H9 (cell line): Measurements from ENCODE around the gene RAB3C. TPM values are rescaled to one million over a fixed set of nuclear protein-coding genes. Genes with fewer than 3 reads are reported as not detected.

ENCODE experiments used
- DNase-seq: peaks from one replicate; pipeline ENCODE4 v3.0.0-alpha.2; 2017
- H2AFZ ChIP-seq: one replicate; pipeline ENCODE4 v1.6.1; 2013; ENCODE audit warnings: mild to moderate bottlenecking, low read length, control low read depth, moderate library complexity
- H2AK5ac ChIP-seq: 2 replicates; pipeline ENCODE4 v1.6.1; 2013; ENCODE audit warnings: low read length, control low read depth, mixed read lengths; ENCODE audit not compliant: insufficient read length
- H2BK120ac ChIP-seq: one replicate; pipeline ENCODE4 v1.6.1; 2013; ENCODE audit warnings: low read depth, mild to moderate bottlenecking, low read length, control low read depth, inconsistent platforms; ENCODE audit not compliant: poor library complexity, severe bottlenecking
- H2BK12ac ChIP-seq: 2 replicates; pipeline ENCODE4 v1.6.1; 2013; ENCODE audit warnings: low read length, control low read depth, mixed read lengths, low read depth; ENCODE audit not compliant: insufficient read length
- H2BK15ac ChIP-seq: 2 replicates; pipeline ENCODE4 v1.6.1; 2013; ENCODE audit warnings: low read depth, low read length, control low read depth
- H2BK20ac ChIP-seq: one replicate; pipeline ENCODE4 v1.6.1; 2013; ENCODE audit warnings: low read depth, mild to moderate bottlenecking, low read length, control low read depth, inconsistent platforms; ENCODE audit not compliant: poor library complexity, severe bottlenecking
- H2BK5ac ChIP-seq: 2 replicates; pipeline ENCODE4 v1.6.1; 2013; ENCODE audit warnings: low read length, control low read depth, mixed read lengths; ENCODE audit not compliant: insufficient read length
- H3K14ac ChIP-seq: 2 replicates; pipeline ENCODE4 v1.6.1; 2013; ENCODE audit warnings: low read length, control low read depth; ENCODE audit not compliant: insufficient read depth
- H3K18ac ChIP-seq: 2 replicates; pipeline ENCODE4 v1.6.1; 2013; ENCODE audit warnings: low read depth, mild to moderate bottlenecking, mixed read lengths, low read length, control low read depth; ENCODE audit not compliant: insufficient read length
- H3K23ac ChIP-seq: 2 replicates; pipeline ENCODE4 v1.6.1; 2013; ENCODE audit warnings: low read length, control low read depth, mixed read lengths, low read depth; ENCODE audit not compliant: insufficient read length
- H3K23me2 ChIP-seq: 2 replicates; pipeline ENCODE4 v1.6.1; 2013; ENCODE audit warnings: low read depth, mild to moderate bottlenecking, mixed read lengths, low read length, control low read depth; ENCODE audit not compliant: insufficient read length, poor library complexity, severe bottlenecking
- H3K27ac ChIP-seq: 2 replicates; pipeline ENCODE4 v1.5.1; 2013; ENCODE audit warnings: low read length, control low read depth, mixed read lengths, low read depth; ENCODE audit not compliant: insufficient read length
- H3K27me3 ChIP-seq: 2 replicates; pipeline ENCODE4 v1.6.1; 2013; ENCODE audit warnings: low read length, control low read depth, inconsistent platforms; ENCODE audit not compliant: insufficient read depth
- H3K4ac ChIP-seq: 2 replicates; pipeline ENCODE4 v1.6.1; 2013; ENCODE audit warnings: low read depth, mild to moderate bottlenecking, control low read depth, inconsistent platforms, low read length, moderate library complexity
- H3K4me1 ChIP-seq: 2 replicates; pipeline ENCODE4 v1.6.1; 2013; ENCODE audit warnings: low read length, control low read depth, inconsistent platforms; ENCODE audit not compliant: insufficient read depth
- H3K4me2 ChIP-seq: 2 replicates; pipeline ENCODE4 v1.6.1; 2013; ENCODE audit warnings: low read length, control low read depth, mixed read lengths; ENCODE audit not compliant: insufficient read length, insufficient read depth
- H3K56ac ChIP-seq: 2 replicates; pipeline ENCODE4 v1.6.1; 2013; ENCODE audit warnings: low read depth, mild to moderate bottlenecking, mixed read lengths, low read length, control low read depth; ENCODE audit not compliant: insufficient read length
- H3K79me1 ChIP-seq: 2 replicates; pipeline ENCODE4 v1.6.1; 2013; ENCODE audit warnings: low read depth, mild to moderate bottlenecking, moderate library complexity, low read length, control low read depth, inconsistent platforms; ENCODE audit not compliant: insufficient read depth, poor library complexity, severe bottlenecking
- H3K79me2 ChIP-seq: 2 replicates; pipeline ENCODE4 v1.6.1; 2013; ENCODE audit warnings: low read length, control low read depth, inconsistent platforms; ENCODE audit not compliant: insufficient read depth
- H3K9ac ChIP-seq: 2 replicates; pipeline ENCODE4 v1.6.1; 2013; ENCODE audit warnings: low read length, control low read depth, mixed read lengths; ENCODE audit not compliant: insufficient read length; ENCODE audit errors: extremely low read depth
- H3K9me3 ChIP-seq: one replicate; pipeline ENCODE4 v1.6.1; 2013; ENCODE audit warnings: low read depth, low read length, inconsistent platforms; ENCODE audit not compliant: control insufficient read depth
- H3T11ph ChIP-seq: one replicate; pipeline ENCODE4 v1.6.1; 2013; ENCODE audit warnings: mild to moderate bottlenecking, low read length, control low read depth, inconsistent platforms
- H4K20me1 ChIP-seq: one replicate; pipeline ENCODE4 v1.6.1; 2013; ENCODE audit not compliant: control insufficient read depth, insufficient read length, insufficient read depth
- H4K5ac ChIP-seq: 2 replicates; pipeline ENCODE4 v1.6.1; 2013; ENCODE audit warnings: low read depth, mild to moderate bottlenecking, mixed read lengths, low read length, control low read depth; ENCODE audit not compliant: insufficient read length
- H4K8ac ChIP-seq: replicated peaks from 2 replicates; pipeline ENCODE4 v1.6.1; 2013; ENCODE audit warnings: low read length, control low read depth, mixed read lengths, low read depth; ENCODE audit not compliant: insufficient read length
- H4K91ac ChIP-seq: 2 replicates; pipeline ENCODE4 v1.6.1; 2013; ENCODE audit warnings: low read depth, mild to moderate bottlenecking, moderate library complexity, mixed read lengths, low read length, control low read depth; ENCODE audit not compliant: insufficient read length
- H3K27ac Mint-ChIP-seq, 3 experiments: 2 replicates in 2 of 3; 3 replicates in 1 of 3; pipeline ENCODE4 v1.8.0; 2020 to 2021; ENCODE audit warnings: mixed read lengths in 3 of 3, mild to moderate bottlenecking in 1 of 3, moderate library complexity in 1 of 3
- H3K27me3 Mint-ChIP-seq: 2 replicates; pipeline ENCODE4 v1.8.0; 2021; ENCODE audit warnings: low read depth, mild to moderate bottlenecking, moderate library complexity, mixed read lengths
- H3K36me3 Mint-ChIP-seq, 3 experiments: 2 replicates in 2 of 3; 3 replicates in 1 of 3; pipeline ENCODE4 v1.8.0; 2020 to 2021; ENCODE audit warnings: low read depth in 3 of 3, mixed read lengths in 3 of 3; ENCODE audit not compliant: insufficient read depth in 1 of 3
- H3K4me1 Mint-ChIP-seq, 2 experiments: 2 replicates each; pipeline ENCODE4 v1.8.0; 2020; ENCODE audit warnings: mixed read lengths in 2 of 2
- H3K4me3 Mint-ChIP-seq, 2 experiments: 2 replicates in 1 of 2; 3 replicates in 1 of 2; pipeline ENCODE4 v1.8.0; 2020 to 2021; ENCODE audit warnings: mild to moderate bottlenecking in 2 of 2, mixed read lengths in 2 of 2, moderate library complexity in 1 of 2
- H3K9me3 Mint-ChIP-seq, 2 experiments: 2 replicates in 1 of 2; 3 replicates in 1 of 2; pipeline ENCODE4 v1.8.0; 2020; ENCODE audit warnings: mild to moderate bottlenecking in 2 of 2, mixed read lengths in 2 of 2, moderate library complexity in 1 of 2
- WGBS: extraction: QIAGEN DNeasy Blood & Tissue Kit; methylation state at CpG from one replicate; pipeline ENCODE4 v1.1.7; 2013; ENCODE audit warnings: missing lambda C conversion rate, low lambda C conversion rate, mixed read lengths; ENCODE audit not compliant: insufficient read length; ENCODE audit errors: extremely low coverage; 5-methylcytosine and 5-hydroxymethylcytosine counted together
- total RNA-seq: library from RNA; stranded (reverse); gene quantifications from 2 replicates; pipeline ENCODE4 v1.2.1, GENCODE V29; 2021
- TF ChIP-seq, protein P1 (sequence below): fragments of 200-600 bp; sonication (generic); conservative IDR thresholded peaks from 3 replicates; pipeline ENCODE4 v1.8.0; 2021; ENCODE audit warnings: antibody characterized with exemption, mild to moderate bottlenecking

RAB3C gene
- total RNA-seq, 1 experiment from 2014 or later = 16.3 TPM

DNA sequence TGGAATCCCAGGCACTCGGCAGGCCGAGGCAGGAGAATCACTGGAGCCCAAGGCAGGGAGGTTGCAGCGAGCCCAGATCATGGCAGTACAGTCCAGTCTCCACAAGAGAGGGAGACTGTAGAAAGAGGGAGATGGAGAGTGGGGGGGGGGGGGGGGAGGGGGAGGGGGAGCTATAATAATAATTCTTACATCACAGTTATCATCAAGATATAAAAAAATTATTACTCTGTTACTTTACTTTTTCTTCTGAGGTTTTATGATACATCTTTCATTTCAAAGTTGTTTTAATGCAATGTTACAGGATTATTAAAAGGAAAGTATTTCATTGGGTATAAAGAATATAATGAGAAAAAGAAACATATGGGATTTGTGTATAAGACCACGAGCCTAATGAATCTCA, 17.8 kb upstream of the RAB3C start:
- TF ChIP-seq, protein P1, sequence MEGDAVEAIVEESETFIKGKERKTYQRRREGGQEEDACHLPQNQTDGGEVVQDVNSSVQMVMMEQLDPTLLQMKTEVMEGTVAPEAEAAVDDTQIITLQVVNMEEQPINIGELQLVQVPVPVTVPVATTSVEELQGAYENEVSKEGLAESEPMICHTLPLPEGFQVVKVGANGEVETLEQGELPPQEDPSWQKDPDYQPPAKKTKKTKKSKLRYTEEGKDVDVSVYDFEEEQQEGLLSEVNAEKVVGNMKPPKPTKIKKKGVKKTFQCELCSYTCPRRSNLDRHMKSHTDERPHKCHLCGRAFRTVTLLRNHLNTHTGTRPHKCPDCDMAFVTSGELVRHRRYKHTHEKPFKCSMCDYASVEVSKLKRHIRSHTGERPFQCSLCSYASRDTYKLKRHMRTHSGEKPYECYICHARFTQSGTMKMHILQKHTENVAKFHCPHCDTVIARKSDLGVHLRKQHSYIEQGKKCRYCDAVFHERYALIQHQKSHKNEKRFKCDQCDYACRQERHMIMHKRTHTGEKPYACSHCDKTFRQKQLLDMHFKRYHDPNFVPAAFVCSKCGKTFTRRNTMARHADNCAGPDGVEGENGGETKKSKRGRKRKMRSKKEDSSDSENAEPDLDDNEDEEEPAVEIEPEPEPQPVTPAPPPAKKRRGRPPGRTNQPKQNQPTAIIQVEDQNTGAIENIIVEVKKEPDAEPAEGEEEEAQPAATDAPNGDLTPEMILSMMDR = no peak
- Histone ChIP-seq H2AFZ (no peak overlapping the region), H3K4me1 (no peaks in the 10 kb centered on the region), H3K23me2 (no peaks in the 10 kb centered on the region), H2AK5ac (no peak overlapping the region), H4K91ac (no peak overlapping the region), H2BK20ac (no peak overlapping the region), H3K23ac (no peak overlapping the region), H3K4ac (no peak overlapping the region), H2BK5ac (no peak overlapping the region), H2BK120ac (no peak overlapping the region), H3K79me2 (no peaks in the 10 kb centered on the region), H3K4me2 (no peak overlapping the region), H3K27me3 (no peaks in the 10 kb centered on the region), H3K27ac (no peak overlapping the region), H2BK12ac (no peak overlapping the region), H4K20me1 (no peaks in the 10 kb centered on the region), H2BK15ac (no peak overlapping the region), H3K9ac (no peak overlapping the region), H3K56ac (no peak overlapping the region), H3T11ph (no peak overlapping the region), H3K14ac (no peak overlapping the region), H3K18ac (no peak overlapping the region), H3K79me1 (no peaks in the 10 kb centered on the region), H4K8ac (no peak overlapping the region), H4K5ac (no peak overlapping the region), H3K9me3 (no peaks in the 10 kb centered on the region)
- peaks cover 6 to 15% (median 11%) of the 10 kb centered on the region in 3 experiments for H3K36me3 Mint-ChIP-seq
- H3K27ac Mint-ChIP-seq = no peak overlapping the region
- H3K4me1 Mint-ChIP-seq = no peaks in the 10 kb centered on the region
- H3K4me3 Mint-ChIP-seq = no peak overlapping the region
- H3K27me3 Mint-ChIP-seq = no peaks in the 10 kb centered on the region; the same call in 1 of the 2 replicates
- WGBS = no CpG with 5 or more reads among the region's 4 CpGs
- no peak for DNase-seq
- peaks cover 18 to 23% of the 10 kb centered on the region in 2 experiments for H3K9me3 Mint-ChIP-seq
